Mesendoderm (in vitro differentiated cells): ENCODE measurements around the gene NVL.
"Not testable (repeated sequence)": the region's sequence is repeated elsewhere in the genome, so short reads cannot be mapped to it uniquely, and the experiment has no call there.

ENCODE experiments used
- DNase-seq: peaks from one replicate; pipeline ENCODE4 v3.0.0; 2013
- H2AK5ac ChIP-seq: 2 replicates; pipeline ENCODE4 v1.6.1; 2013; ENCODE audit warnings: low read length, inconsistent platforms
- H2BK120ac ChIP-seq: 2 replicates; pipeline ENCODE4 v1.6.1; 2013; ENCODE audit warnings: low read depth, mild to moderate bottlenecking, low read length, moderate library complexity, mixed read lengths
- H2BK15ac ChIP-seq: replicated peaks from 2 replicates; pipeline ENCODE4 v1.6.1; 2013; ENCODE audit warnings: low read depth, mild to moderate bottlenecking, moderate library complexity
- H2BK5ac ChIP-seq: 2 replicates; pipeline ENCODE4 v1.6.1; 2013; ENCODE audit warnings: low read length, inconsistent platforms
- H3K18ac ChIP-seq: 2 replicates; pipeline ENCODE4 v1.6.1; 2013; ENCODE audit warnings: mild to moderate bottlenecking, low read length, mixed read lengths
- H3K23ac ChIP-seq: one replicate; pipeline ENCODE4 v1.6.1; 2013; ENCODE audit warnings: low read length
- H3K27ac ChIP-seq: 2 replicates; pipeline ENCODE4 v1.5.1; 2013; ENCODE audit warnings: low read depth, mild to moderate bottlenecking, inconsistent platforms, low read length, moderate library complexity
- H3K27me3 ChIP-seq: 2 replicates; pipeline ENCODE4 v1.6.1; 2013; ENCODE audit warnings: low read length, control low read depth, mild to moderate bottlenecking, inconsistent platforms; ENCODE audit not compliant: insufficient read depth, poor library complexity
- H3K36me3 ChIP-seq: 2 replicates; pipeline ENCODE4 v1.6.1; 2013; ENCODE audit warnings: low read length, inconsistent platforms; ENCODE audit not compliant: control insufficient read depth, insufficient read depth
- H3K4ac ChIP-seq: one replicate; pipeline ENCODE4 v1.6.1; 2013; ENCODE audit warnings: low read depth, mild to moderate bottlenecking, low read length, moderate library complexity
- H3K4me1 ChIP-seq: 2 replicates; pipeline ENCODE4 v1.6.1; 2013; ENCODE audit warnings: low read depth, low read length, inconsistent platforms; ENCODE audit not compliant: control insufficient read depth
- H3K4me2 ChIP-seq: 2 replicates; pipeline ENCODE4 v1.6.1; 2013; ENCODE audit warnings: low read length
- H3K4me3 ChIP-seq: 2 replicates; pipeline ENCODE4 v1.5.1; 2013; ENCODE audit warnings: mild to moderate bottlenecking, low read length
- H3K56ac ChIP-seq: one replicate; pipeline ENCODE4 v1.6.1; 2013; ENCODE audit warnings: low read length
- H3K79me1 ChIP-seq: 2 replicates; pipeline ENCODE4 v1.6.1; 2013; ENCODE audit warnings: low read length, inconsistent platforms
- H3K79me2 ChIP-seq: 2 replicates; pipeline ENCODE4 v1.6.1; 2013; ENCODE audit warnings: mild to moderate bottlenecking, low read length; ENCODE audit not compliant: control insufficient read depth, insufficient read depth
- H3K9ac ChIP-seq: 2 replicates; pipeline ENCODE4 v1.6.1; 2013; ENCODE audit warnings: low read length, inconsistent platforms
- H4K5ac ChIP-seq: one replicate; pipeline ENCODE4 v1.6.1; 2013; ENCODE audit warnings: low read length
- H4K8ac ChIP-seq: one replicate; pipeline ENCODE4 v1.6.1; 2013; ENCODE audit warnings: low read depth, mild to moderate bottlenecking, control low read depth, low read length, moderate library complexity
- WGBS: extraction: QIAGEN DNeasy Blood & Tissue Kit; methylation state at CpG from one replicate; pipeline ENCODE4 v1.1.7; 2013; ENCODE audit warnings: low lambda C conversion rate, missing lambda C conversion rate; ENCODE audit not compliant: insufficient coverage; ENCODE audit errors: extremely low coverage; 5-methylcytosine and 5-hydroxymethylcytosine counted together

Gene NVL

GRCh38 chr1:224340453-224341384 is 10.7 kb upstream of the NVL start:
- H3K4ac ChIP-seq = peak overlapping the region; percentile 82
- peak overlapping the region; percentile 82 for H3K56ac ChIP-seq
- H3K4me3 ChIP-seq, H3K18ac ChIP-seq, H2BK120ac ChIP-seq, H3K79me1 ChIP-seq, H3K27me3 ChIP-seq, H3K36me3 ChIP-seq, H2BK15ac ChIP-seq, H2AK5ac ChIP-seq, H4K8ac ChIP-seq, H3K79me2 ChIP-seq, H3K4me1 ChIP-seq, H2BK5ac ChIP-seq, H4K5ac ChIP-seq: not testable (repeated sequence)
- no CpG with 5 or more reads among the region's 36 CpGs for WGBS
- peak overlapping the region; percentile 52 for H3K9ac ChIP-seq
- H3K23ac ChIP-seq = peak overlapping the region; percentile 19
- DNase-seq = peak; percentile 50
- H3K27ac ChIP-seq = peak overlapping the region; percentile 51
- peak overlapping the region; percentile 67 for H3K4me2 ChIP-seq

GRCh38 chr1:224339442-224340033 is 9.6 kb upstream of the NVL start:
- Histone ChIP-seq H3K56ac (peak overlapping the region; percentile 18), H3K9ac (no peak overlapping the region), H3K4me1 (no peaks in the 10 kb centered on the region), H4K8ac (no peak overlapping the region), H3K27me3 (no peaks in the 10 kb centered on the region), H3K4me3 (no peak overlapping the region), H3K18ac (no peak overlapping the region), H3K79me1 (no peaks in the 10 kb centered on the region), H2BK15ac (no peak overlapping the region), H2AK5ac (no peak overlapping the region), H3K27ac (no peak overlapping the region), H3K23ac (no peak overlapping the region), H4K5ac (no peak overlapping the region), H2BK120ac (peak overlapping the region; percentile 1), H3K79me2 (no peaks in the 10 kb centered on the region), H3K4me2 (no peak overlapping the region), H2BK5ac (no peak overlapping the region), H3K36me3 (no peaks in the 10 kb centered on the region), H3K4ac (peak overlapping the region; percentile 87)
- DNase-seq = no peak
- WGBS = no CpG with 5 or more reads among the region's 4 CpGs

GRCh38 chr1:224338150-224338838 is 8.3 kb upstream of the NVL start:
- no peak overlapping the region for H3K4ac ChIP-seq
- H3K4me2 ChIP-seq = no peak overlapping the region
- no peaks in the 10 kb centered on the region for H3K27me3 ChIP-seq
- no peak overlapping the region for H2BK120ac ChIP-seq
- H2BK15ac ChIP-seq = no peak overlapping the region
- no peak overlapping the region for H3K56ac ChIP-seq
- H2AK5ac ChIP-seq = no peak overlapping the region
- H4K8ac ChIP-seq = no peak overlapping the region
- H2BK5ac ChIP-seq = no peak overlapping the region
- H4K5ac ChIP-seq = no peak overlapping the region
- H3K4me3 ChIP-seq = no peak overlapping the region
- no CpG with 5 or more reads among the region's 4 CpGs for WGBS
- no peaks in the 10 kb centered on the region for H3K36me3 ChIP-seq
- H3K4me1 ChIP-seq = no peaks in the 10 kb centered on the region
- DNase-seq = peak; percentile 17
- no peak overlapping the region for H3K27ac ChIP-seq
- no peak overlapping the region for H3K23ac ChIP-seq
- no peaks in the 10 kb centered on the region for H3K79me1 ChIP-seq
- no peak overlapping the region for H3K18ac ChIP-seq
- no peaks in the 10 kb centered on the region for H3K79me2 ChIP-seq
- H3K9ac ChIP-seq = no peak overlapping the region

GRCh38 chr1:224333939-224334786 is 4.2 kb upstream of the NVL start:
- Histone ChIP-seq H3K9ac (no peak overlapping the region), H3K18ac (no peak overlapping the region), H3K79me1 (peaks cover 3% of the 10 kb centered on the region), H3K27ac (no peak overlapping the region), H3K36me3 (no peaks in the 10 kb centered on the region), H3K23ac (no peak overlapping the region), H4K5ac (no peak overlapping the region), H3K4me3 (no peak overlapping the region), H2BK120ac (no peak overlapping the region), H3K79me2 (peaks cover 7% of the 10 kb centered on the region), H3K4ac (no peak overlapping the region), H3K4me1 (no peaks in the 10 kb centered on the region), H3K56ac (no peak overlapping the region), H4K8ac (no peak overlapping the region), H3K27me3 (no peaks in the 10 kb centered on the region), H3K4me2 (no peak overlapping the region), H2AK5ac (no peak overlapping the region), H2BK5ac (no peak overlapping the region), H2BK15ac (no peak overlapping the region)
- no CpG with 5 or more reads among the region's 5 CpGs for WGBS
- no peak for DNase-seq

GRCh38 chr1:224333309-224333926 is 3.4 kb upstream of the NVL start:
- Histone ChIP-seq H3K18ac (no peak overlapping the region), H2BK15ac (no peak overlapping the region), H3K79me1 (peaks cover 6% of the 10 kb centered on the region), H3K4ac (no peak overlapping the region), H4K8ac (no peak overlapping the region), H3K23ac (no peak overlapping the region), H2BK5ac (no peak overlapping the region), H3K4me1 (no peaks in the 10 kb centered on the region), H3K4me2 (no peak overlapping the region), H3K36me3 (no peaks in the 10 kb centered on the region), H3K9ac (no peak overlapping the region), H2AK5ac (no peak overlapping the region), H3K79me2 (peaks cover 15% of the 10 kb centered on the region), H3K56ac (no peak overlapping the region), H4K5ac (no peak overlapping the region), H2BK120ac (no peak overlapping the region), H3K27ac (no peak overlapping the region), H3K27me3 (no peaks in the 10 kb centered on the region), H3K4me3 (no peak overlapping the region)
- peak; percentile 60 for DNase-seq
- no CpG with 5 or more reads among the region's 3 CpGs for WGBS
